ENCODE data around the gene SCUBE1. TPM values are rescaled to one million over a fixed set of nuclear protein-coding genes. Genes with fewer than 3 reads are reported as not detected.

The SCUBE1 gene
- total RNA-seq, 1 experiment from 2014 or later = 3.9 TPM

- H3K4me3 ChIP-seq (replicated peaks in 1 of 2; ENCODE audit: low read depth in 1 of 2, low read length in 2 of 2) = no peak overlapping the region
- intact Hi-C loops (cut with micrococcal nuclease) = loop anchor here (10.0 kb wide), 1 partner anchor 1348 kb away; no protein-coding TSS in a partner anchor
- no peaks in the 10 kb centered on the region for H4K20me1 ChIP-seq (ENCODE audit: insufficient read depth)
- H3K4me2 ChIP-seq (ENCODE audit: low read length) = peak overlapping the region; percentile 70; the same call in 1 of the 2 replicates
- CTCF ChIA-PET = interaction anchor here (1.6 to 7.5 kb wide), 3 partner anchors 45 to 108 kb away, joined by 7 to 143 read pairs (median 48); no protein-coding TSS in a partner anchor
- peaks cover 18 to 39% of the 10 kb centered on the region in 2 experiments for H3K4me1 ChIP-seq (ENCODE audit: control insufficient read depth in 1 of 2, insufficient read depth in 2 of 2, low read length in 2 of 2)
- BruUV-seq (replicated peaks) = no TSS peak
- no peak overlapping the region for H3K27ac ChIP-seq (ENCODE audit: low read depth, low read length)
- TF ChIP-seq REST (IDR thresholded peaks at IDR 0.05; ENCODE audit: low read depth) = no peak
- TF ChIP-seq SRF (IDR thresholded peaks at IDR 0.05; ENCODE audit: low read depth) = no peak
- no peak for TF ChIP-seq JUND (IDR thresholded peaks at IDR 0.05)
- no peak for TF ChIP-seq CEBPB (IDR thresholded peaks at IDR 0.05; ENCODE audit: low read depth)
- TF ChIP-seq SP1 (IDR thresholded peaks at IDR 0.05; ENCODE audit: low read depth) = no peak
- TF ChIP-seq TCF7L2 (IDR thresholded peaks at IDR 0.05; ENCODE audit: borderline replicate concordance, extremely low read depth, insufficient read depth, insufficient read length) = no peak
- no peak for TF ChIP-seq ZFX (IDR thresholded peaks at IDR 0.05)
- TF ChIP-seq YY1 (IDR thresholded peaks at IDR 0.05; ENCODE audit: extremely low read depth, insufficient replicate concordance, low read depth, low read length) = no peak
- TF ChIP-seq ZNF274 (IDR thresholded peaks at IDR 0.05; ENCODE audit: low read depth, low read length) = no peak
- TF ChIP-seq ZBTB33 (IDR thresholded peaks at IDR 0.05; ENCODE audit: extremely low read depth, insufficient replicate concordance, low read length) = no peak
- no peak for TF ChIP-seq RAD21 (IDR thresholded peaks at IDR 0.05; ENCODE audit: low read depth)
- TF ChIP-seq EZH2 (IDR thresholded peaks at IDR 0.05) = no peak
- no peak for TF ChIP-seq SIN3A (IDR thresholded peaks at IDR 0.05; ENCODE audit: low read depth)
- TF ChIP-seq EZH2phosphoT487 (IDR thresholded peaks at IDR 0.05; ENCODE audit: borderline replicate concordance) = no peak
- no peak for TF ChIP-seq CTCF (IDR thresholded peaks at IDR 0.05 in 2 of 3, conservative IDR thresholded peaks at IDR 0.05 in 1 of 3; ENCODE audit: borderline replicate concordance in 1 of 3, insufficient read depth in 1 of 3, low read depth in 2 of 3, low read length in 2 of 3)
- H3K9me3 ChIP-seq (ENCODE audit: control insufficient read depth in 1 of 2, insufficient read depth in 1 of 2, low read depth in 1 of 2, low read length in 2 of 2) = no peaks in the 10 kb centered on the region
- DNase-seq (ENCODE audit: low read depth, low spot score) (no peak), ATAC-seq (no peak)
- H3K9me2 ChIP-seq (ENCODE audit: insufficient read depth) = no peaks in the 10 kb centered on the region
- RAD21 ChIA-PET (ENCODE audit: low non-redundant PET in 1 of 2, low total read pairs in 2 of 2, uncharacterized antibody in 2 of 2, unreplicated experiment in 2 of 2) = no interaction called here
- no peak overlapping the region for H2AFZ ChIP-seq (ENCODE audit: low read depth, low read length, poor library complexity, severe bottlenecking)
- H3K36me3 ChIP-seq (ENCODE audit: control insufficient read depth in 1 of 2, insufficient read depth in 2 of 2, low read length in 2 of 2) = no peaks in the 10 kb centered on the region
- H3K9ac ChIP-seq (ENCODE audit: low read length) = no peak overlapping the region
- no peaks in the 10 kb centered on the region for H3K79me2 ChIP-seq (ENCODE audit: insufficient read depth, low read length)
- no peaks in the 10 kb centered on the region for H3K27me3 ChIP-seq (ENCODE audit: insufficient read depth, low read length)
- POLR2A ChIA-PET = no interaction called here
These were observed 66.9 kb downstream of the SCUBE1 start for GRCh38 chr22:43276321-43276720.

All from HCT116 (cell line).